CD8-positive, alpha-beta memory T cell (primary cell): Measurements from ENCODE around the gene JOSD1. TPM values are rescaled to one million over a fixed set of nuclear protein-coding genes. Genes with fewer than 3 reads are reported as not detected.

ENCODE experiments used
- CTCF ChIA-PET: fragments of 350-600 bp; sonication (Branson Sonifier 250); formaldehyde crosslinking; loops from one replicate; lab custom pipeline; 2021; ENCODE audit warnings: antibody characterized with exemption; lab: Charles Lee
- POLR2A ChIA-PET: fragments of 350-600 bp; sonication (Branson Sonifier 250); formaldehyde crosslinking; loops from one replicate; lab custom pipeline; 2021; ENCODE audit warnings: antibody characterized with exemption; lab: Charles Lee
- DNase-seq, 5 donors: peaks; one replicate each; pipeline versions ENCODE4 v3.0.0 to v3.0.0-alpha.2; 2020 to 2022; ENCODE audit warnings: mixed read lengths in 1 of 5
- H3K27ac ChIP-seq: one replicate; pipeline ENCODE4 v1.7.0; 2013; ENCODE audit warnings: low read depth, mild to moderate bottlenecking, low read length, moderate library complexity
- H3K27me3 ChIP-seq: 2 replicates; pipeline ENCODE4 v1.7.0; 2013; ENCODE audit warnings: low read length, mild to moderate bottlenecking; ENCODE audit not compliant: insufficient read depth, poor library complexity, severe bottlenecking
- H3K36me3 ChIP-seq: 2 replicates; pipeline ENCODE4 v1.7.0; 2013; ENCODE audit warnings: mild to moderate bottlenecking, low read length, moderate library complexity; ENCODE audit not compliant: insufficient read depth
- H3K4me1 ChIP-seq: 2 replicates; pipeline ENCODE4 v1.7.0; 2013; ENCODE audit warnings: mild to moderate bottlenecking, low read length, moderate library complexity; ENCODE audit not compliant: insufficient read depth
- H3K4me3 ChIP-seq: 2 replicates; pipeline ENCODE4 v1.7.0; 2013; ENCODE audit warnings: mild to moderate bottlenecking, low read length
- H3K9me3 ChIP-seq: 2 replicates; pipeline ENCODE4 v1.7.0; 2013; ENCODE audit warnings: mild to moderate bottlenecking, low read length
- H3K27ac Mint-ChIP-seq, 8 donors: one replicate each; pipeline ENCODE4 v1.8.0; 2020 to 2021; ENCODE audit warnings: mixed read lengths in 8 of 8, mild to moderate bottlenecking in 6 of 8, inconsistent platforms in 3 of 8, moderate library complexity in 3 of 8
- H3K27me3 Mint-ChIP-seq, 2 donors: one replicate each; pipeline ENCODE4 v1.8.0; 2020 to 2021; ENCODE audit warnings: mixed read lengths in 2 of 2, mild to moderate bottlenecking in 1 of 2, moderate library complexity in 1 of 2
- H3K36me3 Mint-ChIP-seq, 3 donors: one replicate each; pipeline ENCODE4 v1.8.0; 2020 to 2021; ENCODE audit warnings: mixed read lengths in 3 of 3, inconsistent platforms in 1 of 3, mild to moderate bottlenecking in 1 of 3
- H3K4me1 Mint-ChIP-seq, 3 donors: one replicate each; pipeline ENCODE4 v1.8.0; 2020 to 2021; ENCODE audit warnings: mixed read lengths in 3 of 3, inconsistent platforms in 1 of 3, mild to moderate bottlenecking in 1 of 3
- H3K4me3 Mint-ChIP-seq, 7 donors: one replicate each; pipeline ENCODE4 v1.8.0; 2020 to 2021; ENCODE audit warnings: mixed read lengths in 7 of 7, mild to moderate bottlenecking in 6 of 7, moderate library complexity in 4 of 7, inconsistent platforms in 2 of 7
- H3K9me3 Mint-ChIP-seq, 5 donors: one replicate each; pipeline ENCODE4 v1.8.0; 2020 to 2022; ENCODE audit warnings: mixed read lengths in 5 of 5, mild to moderate bottlenecking in 3 of 5, moderate library complexity in 2 of 5, inconsistent platforms in 1 of 5
- polyA plus RNA-seq: library from polyadenylated mRNA; unstranded; fragments of 300-500 nt; fragmentation: Illumina TruSeq; gene quantifications from one replicate; pipeline ENCODE4 v1.2.3, GENCODE V29; 2021
- total RNA-seq, 2 experiments: library from RNA; stranded (reverse); gene quantifications; one replicate each; pipeline ENCODE4 v1.2.3, GENCODE V29; 2021

Gene JOSD1
- total RNA-seq (10 to 100 TPM; 86.0 to 96.4 TPM), polyA plus RNA-seq (9.3 TPM)

DNA sequence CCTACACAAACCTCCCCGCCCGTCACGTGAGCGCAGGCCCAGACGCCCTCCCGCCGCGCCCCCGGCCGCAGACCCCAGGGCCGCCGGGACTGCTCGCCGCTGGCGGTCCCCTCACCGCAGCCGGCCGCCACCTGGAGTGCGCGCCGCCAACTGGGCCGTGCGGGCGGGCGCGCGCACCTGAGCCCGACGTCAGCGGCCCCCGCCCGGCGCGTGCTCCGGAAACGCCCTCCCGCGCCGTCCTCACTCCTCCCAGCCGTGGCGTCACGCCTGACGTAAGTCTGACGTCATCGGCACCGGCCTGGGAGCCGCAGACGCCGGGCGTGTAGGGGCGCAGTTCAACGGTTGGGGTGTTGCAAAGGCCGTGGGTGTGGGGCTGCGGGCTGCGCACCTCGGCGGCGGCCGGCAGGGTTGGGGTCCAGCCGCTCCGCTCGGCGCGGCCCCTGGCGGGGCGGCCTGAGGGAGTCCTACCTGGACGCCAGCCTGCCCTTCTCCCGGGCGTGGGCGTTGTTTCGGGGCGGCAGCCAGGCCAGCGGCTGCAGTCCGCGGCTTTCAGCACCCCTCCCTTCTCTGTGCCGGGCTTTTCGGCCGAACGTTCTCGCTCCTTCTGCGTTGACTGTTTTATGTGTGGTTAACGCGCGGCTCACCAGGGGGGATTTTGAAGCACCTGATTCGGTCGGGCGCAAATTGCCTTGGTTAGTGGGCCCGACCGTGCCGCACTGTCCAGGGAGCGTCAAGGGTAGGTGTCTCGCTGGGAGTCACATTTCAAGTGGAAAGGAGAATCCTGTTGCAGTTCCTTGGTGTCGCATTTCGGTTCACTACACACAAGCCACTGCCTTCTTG is at the start of gene JOSD1:
TSS of gene JOSD1 (minus strand) at position 155 of the 840 bp plus-strand sequence. CDS start 956 bp downstream, outside the sequence.
- ChIA-PET CTCF (interaction anchor here (2.5 kb wide), 1 partner anchor 19 kb away, joined by 19 read pairs; the partner anchor contains the start of gene TOMM22), POLR2A (interaction anchor here (1.1 to 2.3 kb wide), 2 partner anchors 19 kb away, joined by 3 to 9 read pairs; partner anchors contain the start of gene TOMM22)
- H3K27me3 ChIP-seq = no peaks in the 10 kb centered on the region
- DNase-seq = peak; percentile 98 to 99 (median 99)
- no peaks in the 10 kb centered on the region for H3K36me3 ChIP-seq
- H3K4me1 ChIP-seq = peaks cover 59% of the 10 kb centered on the region
- H3K4me3 Mint-ChIP-seq = peak within 1 kb of the TSS; percentile 86 to 98 (median 93)
- H3K36me3 Mint-ChIP-seq = peaks cover 0 to 37% (median 4%) of the 10 kb centered on the region in 3 donors
- H3K27ac Mint-ChIP-seq = peak within 1 kb of the TSS; percentile 94 to 100 (median 100)
- peak within 1 kb of the TSS; percentile 98 for H3K27ac ChIP-seq
- peaks cover 57 to 75% (median 63%) of the 10 kb centered on the region in 3 donors for H3K4me1 Mint-ChIP-seq
- H3K9me3 ChIP-seq = no peaks in the 10 kb centered on the region
- peaks cover 0 to 6% of the 10 kb centered on the region in 2 donors for H3K27me3 Mint-ChIP-seq
- H3K9me3 Mint-ChIP-seq = peaks cover 0 to 2% (median 0%) of the 10 kb centered on the region in 5 donors
- peak within 1 kb of the TSS; percentile 92 for H3K4me3 ChIP-seq

GRCh38 chr22:38750104-38750503 is 49.4 kb upstream of the JOSD1 start:
- Mint-ChIP-seq H3K27ac (peak overlapping the region; percentile 57 to 98 (median 82)), H3K4me1 (peaks cover 49 to 78% (median 58%) of the 10 kb centered on the region in 3 donors), H3K36me3 (peaks cover 17 to 93% (median 44%) of the 10 kb centered on the region in 3 donors), H3K27me3 (peaks cover 0 to 8% of the 10 kb centered on the region in 2 donors), H3K9me3 (peaks cover 0 to 2% (median 0%) of the 10 kb centered on the region in 5 donors), H3K4me3 (peak overlapping the region; percentile 38 to 98 (median 50))
- Histone ChIP-seq H3K9me3 (no peaks in the 10 kb centered on the region), H3K36me3 (peaks cover 75% of the 10 kb centered on the region), H3K27me3 (no peaks in the 10 kb centered on the region), H3K27ac (peak overlapping the region; percentile 51), H3K4me3 (peak overlapping the region; percentile 98), H3K4me1 (peaks cover 59% of the 10 kb centered on the region)
- POLR2A ChIA-PET = interaction anchor here (0.6 to 13.0 kb wide), 3 partner anchors 13 to 770 kb away, joined by 4 to 275 read pairs (median 36); partner anchors contain the start of gene GTPBP1
- no peak for DNase-seq
- CTCF ChIA-PET = interaction anchor here (1.9 to 9.7 kb wide), 4 partner anchors 17 to 120 kb away, joined by 5 to 83 read pairs (median 24); no protein-coding TSS in a partner anchor

DNA sequence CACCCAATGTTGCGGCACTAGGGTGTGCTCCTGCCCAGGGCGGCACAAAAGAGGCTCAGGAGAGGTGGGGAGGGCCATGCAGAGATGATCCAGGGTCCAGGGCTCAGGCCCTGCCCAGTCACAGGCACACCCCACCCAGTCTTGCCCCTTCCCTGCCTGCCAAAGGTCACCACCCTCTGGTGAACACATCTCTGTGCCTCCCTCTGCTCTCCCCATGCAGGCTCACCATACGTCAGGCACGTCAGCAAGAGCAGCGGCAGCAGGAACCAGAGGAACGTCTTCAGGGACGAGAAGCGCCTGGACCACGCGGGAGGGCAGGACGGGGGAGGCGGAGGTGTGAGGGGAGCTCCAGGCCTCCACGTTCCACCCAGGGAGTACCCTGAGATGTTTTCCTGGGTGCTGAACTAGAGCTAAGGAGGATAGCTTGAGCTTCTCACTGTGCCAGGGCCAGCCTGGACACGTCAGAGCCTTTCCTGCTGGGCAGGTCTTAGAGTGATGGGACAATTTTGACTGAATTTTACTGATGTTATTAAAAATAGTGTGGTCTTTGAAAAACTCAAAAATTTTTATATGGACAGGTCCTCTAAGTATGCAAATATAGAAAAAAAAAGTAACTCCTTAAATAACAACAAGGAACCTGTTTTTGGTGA is 47.9 kb upstream of the JOSD1 start:
- H3K9me3 ChIP-seq = no peaks in the 10 kb centered on the region
- peak overlapping the region in 7 of 8 donors; percentile 34 to 98 (median 64) for H3K27ac Mint-ChIP-seq
- H3K4me1 ChIP-seq = peaks cover 60% of the 10 kb centered on the region
- ChIA-PET POLR2A (interaction anchor here (3.0 to 13.0 kb wide), 2 partner anchors 10 to 12 kb away, joined by 10 to 275 read pairs; no protein-coding TSS in a partner anchor), CTCF (interaction anchor here (1.1 to 9.7 kb wide), 6 partner anchors 8 to 570 kb away, joined by 3 to 83 read pairs (median 6); no protein-coding TSS in a partner anchor)
- no peaks in the 10 kb centered on the region for H3K9me3 Mint-ChIP-seq
- peaks cover 49 to 79% (median 59%) of the 10 kb centered on the region in 3 donors for H3K4me1 Mint-ChIP-seq
- no peaks in the 10 kb centered on the region for H3K27me3 ChIP-seq
- H3K36me3 Mint-ChIP-seq = peaks cover 17 to 93% (median 35%) of the 10 kb centered on the region in 3 donors
- DNase-seq = no peak
- H3K27ac ChIP-seq = no peak overlapping the region
- no peak overlapping the region for H3K4me3 ChIP-seq
- peak overlapping the region in 2 of 7 donors; percentile 36 to 54 for H3K4me3 Mint-ChIP-seq
- peaks cover 81% of the 10 kb centered on the region for H3K36me3 ChIP-seq
- peaks cover 0 to 8% of the 10 kb centered on the region in 2 donors for H3K27me3 Mint-ChIP-seq

- H3K27me3 ChIP-seq = no peaks in the 10 kb centered on the region
- Mint-ChIP-seq H3K9me3 (no peaks in the 10 kb centered on the region), H3K27me3 (no peaks in the 10 kb centered on the region), H3K36me3 (peaks cover 14 to 96% (median 23%) of the 10 kb centered on the region in 3 donors), H3K4me3 (peak overlapping the region in 1 of 7 donors; percentile 14), H3K4me1 (peaks cover 36 to 78% (median 36%) of the 10 kb centered on the region in 3 donors), H3K27ac (peak overlapping the region in 3 of 8 donors; percentile 58 to 87 (median 82))
- no peak overlapping the region for H3K27ac ChIP-seq
- peaks cover 91% of the 10 kb centered on the region for H3K36me3 ChIP-seq
- H3K4me1 ChIP-seq = peaks cover 50% of the 10 kb centered on the region
- H3K4me3 ChIP-seq = no peak overlapping the region
- H3K9me3 ChIP-seq = no peaks in the 10 kb centered on the region
- CTCF ChIA-PET = interaction anchor here (0.7 to 9.7 kb wide), 6 partner anchors 12 to 97 kb away, joined by 3 to 83 read pairs (median 4); partner anchors contain the start of gene GTPBP1
- POLR2A ChIA-PET = interaction anchor here (2.1 to 13.0 kb wide), 3 partner anchors 9 to 13 kb away, joined by 10 to 275 read pairs (median 14); partner anchors contain the start of gene SUN2
- DNase-seq = no peak
Measured at GRCh38 chr22:38745676-38746460, 45.1 kb upstream of the JOSD1 start.

DNA sequence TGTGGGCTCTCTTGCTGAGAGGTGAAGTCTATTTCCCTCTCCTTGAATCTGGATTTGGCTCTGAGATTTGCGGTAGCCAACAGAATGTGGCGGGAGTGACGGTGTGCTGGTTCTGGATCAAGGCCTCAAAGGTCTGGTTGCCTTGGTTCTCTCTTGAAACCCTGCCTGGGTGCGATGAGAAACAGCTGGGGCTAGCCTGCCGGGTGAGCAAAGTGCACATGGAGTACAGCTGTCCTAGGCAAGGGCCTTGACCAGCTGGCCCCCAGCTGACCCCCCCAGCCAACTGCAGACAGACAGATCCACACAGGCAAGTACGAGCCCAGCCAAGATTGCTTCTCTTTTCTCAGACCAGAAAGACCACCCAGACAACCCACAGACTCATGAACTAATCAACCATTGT is 44.2 kb upstream of the JOSD1 start:
- POLR2A ChIA-PET = interaction anchor here (2.1 to 13.0 kb wide), 2 partner anchors 8 to 11 kb away, joined by 14 to 275 read pairs; partner anchors contain the start of gene SUN2
- H3K27me3 Mint-ChIP-seq = no peaks in the 10 kb centered on the region

DNA sequence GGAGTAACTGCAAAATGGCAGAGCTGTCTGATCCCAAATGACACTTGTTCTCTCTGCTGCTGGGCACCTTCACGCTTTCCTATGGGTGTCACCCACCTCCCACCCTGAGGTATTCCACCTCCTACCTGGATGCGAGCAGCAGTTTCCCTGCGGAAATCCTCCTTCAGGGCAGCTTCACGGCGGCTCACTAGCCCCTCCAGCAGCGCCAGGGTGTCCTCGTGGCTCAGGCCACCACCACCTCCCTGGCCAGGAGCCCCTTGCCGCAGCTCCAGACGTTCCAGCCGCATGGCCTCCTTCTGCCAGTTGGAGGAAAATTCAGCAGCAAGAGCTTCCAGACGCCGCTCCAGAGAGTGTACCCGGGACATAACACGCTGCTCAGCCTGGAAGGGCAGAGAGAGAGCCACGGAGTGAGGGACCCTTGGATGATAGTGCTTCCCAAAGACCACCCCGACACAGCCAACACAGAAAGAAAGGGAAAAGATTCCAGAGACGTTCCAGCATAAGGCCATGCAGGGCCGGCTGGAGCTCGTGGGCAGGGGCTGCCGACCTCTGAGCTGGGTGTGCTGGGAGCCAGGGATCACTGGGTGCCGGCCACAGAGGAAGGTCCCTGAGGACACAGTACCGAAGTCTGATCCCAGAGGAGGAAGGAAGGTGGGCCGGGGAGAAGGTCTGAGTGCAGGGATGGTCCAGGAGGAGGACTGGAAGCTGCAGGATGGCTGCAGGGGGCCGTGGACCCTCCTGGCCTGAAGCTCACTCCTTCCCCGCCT is 41.6 kb upstream of the JOSD1 start:
- ChIA-PET CTCF (interaction anchor here (1.1 to 2.3 kb wide), 3 partner anchors 9 to 17 kb away, joined by 4 to 9 read pairs (median 9); no protein-coding TSS in a partner anchor), POLR2A (interaction anchor here (0.5 to 13.9 kb wide), 5 partner anchors 9 to 1140 kb away, joined by 3 to 275 read pairs (median 8); partner anchors contain the start of genes GTPBP1 and SUN2)
- DNase-seq = no peak
- H3K4me3 ChIP-seq = no peak overlapping the region
- no peak overlapping the region for H3K27ac ChIP-seq
- no peaks in the 10 kb centered on the region for H3K9me3 ChIP-seq
- no peaks in the 10 kb centered on the region for H3K27me3 ChIP-seq
- no peaks in the 10 kb centered on the region for H3K27me3 Mint-ChIP-seq
- H3K4me1 Mint-ChIP-seq = peaks cover 30 to 71% (median 33%) of the 10 kb centered on the region in 3 donors
- peaks cover 58% of the 10 kb centered on the region for H3K4me1 ChIP-seq
- H3K36me3 ChIP-seq = peaks cover 95% of the 10 kb centered on the region
- no peak overlapping the region for H3K4me3 Mint-ChIP-seq
- no peaks in the 10 kb centered on the region for H3K9me3 Mint-ChIP-seq
- peaks cover 12 to 97% (median 14%) of the 10 kb centered on the region in 3 donors for H3K36me3 Mint-ChIP-seq
- H3K27ac Mint-ChIP-seq = peak overlapping the region in 2 of 8 donors; percentile 10 to 24

More for the DNA sequence above, 44.2 kb upstream of the JOSD1 start:
- no peaks in the 10 kb centered on the region for H3K9me3 ChIP-seq
- H3K27ac ChIP-seq = no peak overlapping the region
- H3K36me3 ChIP-seq = peaks cover 91% of the 10 kb centered on the region
- no peaks in the 10 kb centered on the region for H3K9me3 Mint-ChIP-seq
- peak overlapping the region in 7 of 8 donors; percentile 29 to 88 (median 70) for H3K27ac Mint-ChIP-seq
- DNase-seq = no peak
- H3K4me1 ChIP-seq = peaks cover 50% of the 10 kb centered on the region
- no peak overlapping the region for H3K4me3 ChIP-seq
- CTCF ChIA-PET = interaction anchor here (0.9 to 9.7 kb wide), 2 partner anchors 11 to 21 kb away, joined by 3 to 83 read pairs; no protein-coding TSS in a partner anchor
- H3K36me3 Mint-ChIP-seq = peaks cover 14 to 97% (median 21%) of the 10 kb centered on the region in 3 donors
- H3K27me3 ChIP-seq = no peaks in the 10 kb centered on the region
- H3K4me1 Mint-ChIP-seq = peaks cover 32 to 75% (median 32%) of the 10 kb centered on the region in 3 donors
- peak overlapping the region in 1 of 7 donors; percentile 24 for H3K4me3 Mint-ChIP-seq
